Measurements from ENCODE around the gene PHKA2.
A peak's percentile ranks its signal among the peaks of the same experiment; 100 is the strongest.
"Not testable (repeated sequence)": the region's sequence is repeated elsewhere in the genome, so short reads cannot be mapped to it uniquely, and the experiment has no call there.

The PHKA2 gene

GRCh38 chrX:18886344-18887161 is 97.4 kb downstream of the PHKA2 start:
- peak; percentile 31 to 35 for DNase-seq

GRCh38 chrX:18886005-18886343 is 97.9 kb downstream of the PHKA2 start:
- DNase-seq: no peak

DNA sequence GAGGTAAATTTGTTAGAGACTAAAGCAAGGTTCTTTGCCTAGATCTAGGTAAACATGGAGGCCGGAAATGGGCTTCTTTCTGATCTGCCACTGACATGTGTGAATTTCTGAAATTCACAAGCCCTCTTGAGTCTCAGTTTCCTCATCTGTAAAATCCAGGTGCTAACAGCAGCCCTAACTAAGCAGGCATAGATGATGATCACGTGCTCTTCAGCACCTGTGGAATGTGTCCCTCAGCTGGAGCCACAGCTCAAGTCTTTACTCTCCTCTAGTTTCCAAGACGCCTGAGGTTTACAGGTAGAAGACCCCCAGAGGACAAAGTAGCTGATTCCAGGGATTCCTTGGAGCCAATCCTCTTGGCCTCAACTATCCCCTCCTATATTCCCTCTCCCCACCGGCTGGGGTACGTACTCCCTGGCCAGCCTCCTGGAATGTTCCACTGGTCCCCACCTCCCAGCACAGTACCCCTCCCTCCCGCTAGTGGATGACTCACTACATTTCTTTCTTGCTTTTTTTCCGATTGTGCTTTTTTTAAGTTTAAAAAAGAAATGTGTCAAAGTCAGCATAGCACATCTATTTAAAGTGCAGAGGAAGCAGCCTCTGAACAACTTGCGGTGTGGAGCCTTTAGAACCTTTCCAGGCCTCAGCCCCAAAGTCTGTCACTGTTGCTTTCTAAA is 98.4 kb downstream of the PHKA2 start:
- DNase-seq: peak in 1 of 2 experiments; percentile 9

- DNase-seq: no peak
Observed at GRCh38 chrX:18884916-18885315, 99.0 kb downstream of the PHKA2 start.

GRCh38 chrX:18883961-18884765 is 99.8 kb downstream of the PHKA2 start:
- no peak for DNase-seq

- no peak for DNase-seq
Observed at GRCh38 chrX:18883234-18883960, 100.5 kb downstream of the PHKA2 start.

- no peak for DNase-seq
Observed at GRCh38 chrX:18879144-18879543, 104.8 kb downstream of the PHKA2 start.

GRCh38 chrX:18877469-18877868 is 106.4 kb downstream of the PHKA2 start:
- no peak for DNase-seq

DNA sequence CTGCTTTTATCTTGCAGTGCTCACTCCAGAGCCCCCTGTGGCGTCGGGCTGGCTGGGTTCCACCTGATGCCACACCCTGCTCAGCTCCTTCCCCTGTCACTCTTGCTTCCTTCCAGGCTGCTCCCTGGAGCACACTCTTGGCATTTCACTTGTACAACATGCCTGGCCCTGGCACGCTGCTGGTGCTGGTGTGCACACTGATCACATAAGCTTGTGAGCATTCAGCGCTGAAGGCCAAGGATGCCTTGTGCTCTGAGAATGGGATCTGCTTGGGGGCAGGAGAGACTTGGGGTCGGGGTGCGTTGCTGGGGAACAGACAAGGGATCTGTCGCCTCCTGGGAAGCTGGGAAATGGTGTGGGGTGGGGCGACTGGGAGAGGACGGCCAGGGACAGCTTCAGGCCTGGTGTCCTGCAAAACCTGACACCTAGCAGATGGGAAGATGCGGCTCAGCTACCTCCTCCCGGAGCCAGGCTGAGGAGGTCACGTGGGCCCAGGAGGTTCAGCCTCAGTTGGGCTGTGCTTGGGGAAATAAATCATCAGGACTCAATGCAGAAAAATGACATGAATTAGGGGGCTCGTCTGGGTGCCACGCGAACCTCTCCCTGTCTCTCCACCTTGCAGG is 108.5 kb downstream of the PHKA2 start:
- no peak for DNase-seq

- no peak for DNase-seq
Observed at GRCh38 chrX:18874560-18875255, 109.2 kb downstream of the PHKA2 start.

DNA sequence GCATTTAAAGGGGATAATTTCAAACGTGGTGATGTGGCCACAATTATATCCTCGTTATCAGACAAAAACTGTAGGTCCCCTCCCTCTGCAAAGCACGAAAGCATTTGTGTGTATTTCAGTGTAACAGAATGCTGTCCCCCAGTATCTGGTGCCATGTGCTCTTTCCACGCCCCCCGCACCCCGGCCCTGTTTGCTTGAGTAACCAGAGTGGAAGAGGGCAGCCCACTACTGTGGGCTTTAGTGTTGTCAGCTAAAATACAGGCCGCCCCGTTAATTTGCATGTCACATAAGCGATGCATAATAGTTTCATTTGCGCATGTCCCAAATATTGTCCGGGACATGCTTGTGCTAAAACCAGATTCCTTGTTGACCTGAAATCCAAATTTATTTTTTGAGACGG is 110.1 kb downstream of the PHKA2 start:
- no peak for DNase-seq

- DNase-seq: no peak
Observed at GRCh38 chrX:18873189-18873791, 110.6 kb downstream of the PHKA2 start.

DNA sequence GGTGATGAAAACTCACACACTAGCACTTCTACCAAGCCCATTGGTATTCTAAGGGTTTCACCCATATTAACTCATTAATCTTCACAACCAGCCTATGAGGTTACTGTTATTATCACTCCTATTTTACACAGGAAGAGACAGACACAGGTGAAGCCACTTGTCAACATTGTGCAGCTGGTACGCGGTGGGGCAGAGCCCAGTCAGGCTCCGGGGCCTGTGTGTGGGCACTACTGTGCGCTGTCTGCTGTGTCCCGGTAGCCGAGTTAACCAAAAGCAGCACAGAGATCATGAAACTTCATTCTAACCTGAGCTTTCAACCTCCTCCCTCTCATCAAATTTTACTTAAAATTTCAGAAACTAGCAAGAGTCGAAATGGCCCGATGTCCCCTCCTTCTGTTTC is 111.3 kb downstream of the PHKA2 start:
- DNase-seq: no peak

DNA sequence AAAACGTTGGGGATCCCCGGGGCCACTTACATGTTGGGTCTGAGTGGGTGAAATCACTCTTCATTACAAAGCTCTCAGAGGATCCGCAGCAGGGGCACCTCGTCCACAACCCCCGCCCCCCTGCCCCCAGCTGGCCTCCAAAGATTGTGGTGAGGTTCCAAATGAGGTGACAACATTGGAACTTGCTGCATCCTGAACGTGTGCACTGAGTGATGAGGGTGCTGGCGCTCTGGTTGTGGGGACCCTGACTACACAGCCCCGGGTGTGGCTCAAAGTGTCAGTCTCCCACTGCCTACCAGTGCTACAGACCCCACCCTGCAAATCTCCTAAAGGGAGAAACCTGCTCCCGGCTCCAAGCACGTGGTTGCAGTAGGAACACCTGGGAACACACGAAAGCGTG is 111.9 kb downstream of the PHKA2 start:
- DNase-seq: no peak

DNA sequence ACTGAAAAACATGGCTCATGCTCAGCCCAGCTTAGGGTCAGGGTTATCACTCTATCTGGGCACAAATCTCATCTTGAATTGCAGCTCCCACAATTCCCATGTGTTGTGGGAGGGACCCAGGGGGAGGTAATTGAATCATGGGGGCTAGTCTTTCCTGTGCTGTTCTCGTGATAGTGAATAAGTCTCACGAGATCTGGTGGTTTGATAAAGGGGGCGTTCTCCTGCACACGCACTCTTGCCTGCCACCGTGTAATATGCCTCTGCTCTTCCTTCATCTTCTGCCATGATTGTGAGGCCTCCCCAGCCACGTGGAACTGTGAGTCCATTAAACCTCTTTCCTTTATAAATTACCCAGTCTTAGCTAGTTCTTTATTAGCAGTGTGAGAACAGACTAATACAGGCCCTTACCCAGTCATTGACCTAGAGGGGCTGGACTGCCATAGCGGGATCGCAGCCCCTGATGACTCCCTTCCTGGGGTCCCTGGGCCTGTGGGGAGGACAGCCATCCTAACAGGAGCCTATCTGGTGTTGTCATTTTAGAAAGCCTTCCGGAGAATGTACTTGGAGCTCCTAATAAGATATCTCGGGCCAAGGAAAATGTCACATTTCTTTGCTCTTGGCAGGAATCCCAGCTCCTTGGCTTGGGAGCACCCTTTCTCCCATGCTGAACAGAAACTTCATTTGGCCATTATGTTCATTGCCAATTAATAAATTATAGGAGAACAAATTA is 112.6 kb downstream of the PHKA2 start:
- DNase-seq: no peak

- no peak for DNase-seq
Observed at GRCh38 chrX:18864390-18864920, 119.5 kb downstream of the PHKA2 start.

DNA sequence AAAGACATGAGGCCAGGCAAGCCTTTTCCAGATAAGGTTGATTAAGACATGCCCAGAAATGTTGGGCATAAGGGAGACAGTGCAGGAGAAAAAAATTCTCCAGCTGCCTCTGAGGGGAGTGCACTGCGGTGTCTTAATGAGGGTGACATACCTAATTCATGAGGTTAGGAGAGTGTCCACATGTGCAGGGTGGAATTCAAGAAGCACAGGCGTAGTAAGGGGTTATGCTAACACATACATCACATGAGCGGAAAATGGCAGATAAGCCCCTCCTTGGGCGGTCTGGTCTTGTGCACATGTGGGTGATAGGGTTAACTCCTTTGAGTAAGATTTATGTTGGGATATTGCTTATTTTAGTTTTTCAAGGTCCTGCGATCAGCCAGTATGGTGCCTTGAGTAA is 122.4 kb downstream of the PHKA2 start:
- DNase-seq: no peak

GRCh38 chrX:18856645-18856997 is 127.3 kb downstream of the PHKA2 start:
- no peak for DNase-seq

DNA sequence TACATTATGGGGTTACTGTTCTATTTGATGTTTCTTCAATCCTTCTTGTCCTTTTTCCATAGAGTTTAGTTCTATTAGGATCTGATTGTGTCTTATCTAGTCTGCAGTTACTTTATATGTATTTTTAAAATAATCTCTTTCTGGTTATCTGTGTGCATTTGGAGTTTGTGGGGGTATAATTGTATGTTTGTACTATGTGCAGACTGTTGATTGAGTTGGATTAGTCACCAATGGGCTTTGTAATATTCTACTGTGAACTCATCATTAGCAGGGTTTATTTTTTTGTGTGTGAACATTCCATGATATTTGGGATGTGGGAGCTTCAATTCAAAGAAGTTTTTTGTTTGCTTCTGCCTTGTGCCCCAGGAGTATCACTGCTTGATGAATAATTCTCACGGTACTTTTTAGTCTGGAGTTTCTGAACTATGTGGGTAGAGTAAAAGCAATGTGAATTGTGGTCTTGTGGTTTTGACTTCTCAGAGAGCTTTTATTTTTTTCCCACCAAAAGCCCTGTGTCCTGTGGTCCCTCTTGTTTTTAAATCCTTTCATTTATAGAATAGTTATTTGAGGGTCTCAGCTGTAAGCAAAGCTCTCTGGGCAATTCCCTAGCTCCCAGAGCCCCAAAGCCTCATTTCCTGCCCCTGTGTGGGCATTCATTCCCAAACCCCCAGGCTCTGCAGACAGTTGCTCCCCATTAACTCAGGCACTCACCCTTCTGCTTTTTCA is 127.8 kb downstream of the PHKA2 start:
- no peak for DNase-seq

DNA sequence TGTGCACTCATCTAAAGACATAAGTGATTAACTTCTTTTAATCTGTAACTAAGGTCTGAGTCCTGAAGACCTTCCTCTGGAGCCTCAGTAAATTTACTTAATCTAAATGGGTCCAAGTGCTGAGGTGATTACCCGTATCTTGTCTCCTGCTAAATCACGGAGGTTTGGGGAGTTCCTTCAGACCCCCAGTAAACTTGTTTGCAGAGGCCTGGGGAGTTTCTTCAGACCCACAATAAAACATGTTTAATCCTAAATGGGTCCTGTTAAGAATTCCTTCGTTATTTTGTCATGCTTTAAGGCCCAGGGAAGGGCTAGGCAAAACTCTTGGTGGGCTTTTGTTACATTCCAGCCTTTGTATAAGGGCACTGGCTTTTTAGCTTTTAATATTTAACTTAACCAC is 136.0 kb downstream of the PHKA2 start:
- DNase-seq: not testable (repeated sequence)
